ENCODE data around the gene RHCG.

The RHCG gene

DNA sequence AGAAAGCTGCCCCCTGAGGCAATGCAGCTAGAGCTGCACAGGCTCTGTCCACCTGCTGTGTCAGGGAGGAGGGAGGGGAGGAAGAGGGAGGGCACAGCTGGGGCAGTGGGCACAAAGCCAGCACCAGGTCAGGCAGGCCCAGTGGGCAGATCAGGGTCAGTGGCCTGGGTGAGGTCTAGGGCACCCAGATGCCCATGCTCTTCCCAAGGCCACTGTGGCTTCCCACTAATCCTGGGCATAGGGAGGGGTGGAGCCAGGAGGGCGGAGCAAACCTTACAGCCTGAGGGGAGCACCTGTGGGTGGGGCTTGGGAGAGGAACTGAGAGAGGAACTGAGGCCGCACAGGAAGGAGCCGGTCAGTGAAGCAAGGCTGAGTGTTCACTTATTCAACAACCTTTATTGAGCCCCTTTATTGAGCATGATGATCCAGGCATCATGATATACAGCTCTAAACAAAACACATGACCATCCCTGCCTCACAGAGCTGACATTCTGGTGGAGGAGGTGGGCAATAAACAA is 55.0 kb downstream of the RHCG start:
- H3K9me2 ChIP-seq (ENCODE audit: low read depth, low read length), result no peaks in the 10 kb centered on the region
- H3K27ac ChIP-seq (ENCODE audit: low read depth, low read length, poor library complexity, severe bottlenecking), result peak overlapping the region; percentile 50
- H3F3A ChIP-seq (ENCODE audit: insufficient read depth, low read length), result no peaks in the 10 kb centered on the region
- no peak for TF ChIP-seq EZH2 (IDR thresholded peaks at IDR 0.05; ENCODE audit: borderline replicate concordance, low read length)
- TF ChIP-seq, protein P1, sequence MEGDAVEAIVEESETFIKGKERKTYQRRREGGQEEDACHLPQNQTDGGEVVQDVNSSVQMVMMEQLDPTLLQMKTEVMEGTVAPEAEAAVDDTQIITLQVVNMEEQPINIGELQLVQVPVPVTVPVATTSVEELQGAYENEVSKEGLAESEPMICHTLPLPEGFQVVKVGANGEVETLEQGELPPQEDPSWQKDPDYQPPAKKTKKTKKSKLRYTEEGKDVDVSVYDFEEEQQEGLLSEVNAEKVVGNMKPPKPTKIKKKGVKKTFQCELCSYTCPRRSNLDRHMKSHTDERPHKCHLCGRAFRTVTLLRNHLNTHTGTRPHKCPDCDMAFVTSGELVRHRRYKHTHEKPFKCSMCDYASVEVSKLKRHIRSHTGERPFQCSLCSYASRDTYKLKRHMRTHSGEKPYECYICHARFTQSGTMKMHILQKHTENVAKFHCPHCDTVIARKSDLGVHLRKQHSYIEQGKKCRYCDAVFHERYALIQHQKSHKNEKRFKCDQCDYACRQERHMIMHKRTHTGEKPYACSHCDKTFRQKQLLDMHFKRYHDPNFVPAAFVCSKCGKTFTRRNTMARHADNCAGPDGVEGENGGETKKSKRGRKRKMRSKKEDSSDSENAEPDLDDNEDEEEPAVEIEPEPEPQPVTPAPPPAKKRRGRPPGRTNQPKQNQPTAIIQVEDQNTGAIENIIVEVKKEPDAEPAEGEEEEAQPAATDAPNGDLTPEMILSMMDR (IDR thresholded peaks at IDR 0.05; ENCODE audit: low read length), result no peak
- H3K27me3 ChIP-seq (ENCODE audit: insufficient read depth, low read length), result peaks cover 4% of the 10 kb centered on the region
- no peaks in the 10 kb centered on the region for H3K36me3 ChIP-seq (ENCODE audit: insufficient read depth, low read length)
- no peaks in the 10 kb centered on the region for H3K9me3 ChIP-seq (ENCODE audit: low read length)
- no peak overlapping the region for H2AFZ ChIP-seq (ENCODE audit: low read length)
- H3K4me3 ChIP-seq (ENCODE audit: low read depth, low read length, poor library complexity, severe bottlenecking), result peak overlapping the region; percentile 26
- peak overlapping the region; percentile 4; the same call in 1 of the 2 replicates for H3K9ac ChIP-seq (ENCODE audit: low read length)
- H3K4me2 ChIP-seq (ENCODE audit: low read length), result peak overlapping the region; percentile 48
- no peaks in the 10 kb centered on the region for H4K20me1 ChIP-seq (ENCODE audit: insufficient read depth, low read length)
- no peaks in the 10 kb centered on the region for H3K79me2 ChIP-seq (ENCODE audit: insufficient read depth, low read length)
- H3K4me1 ChIP-seq (ENCODE audit: insufficient read depth, low read length, severe bottlenecking), result peaks cover 17% of the 10 kb centered on the region

DNA sequence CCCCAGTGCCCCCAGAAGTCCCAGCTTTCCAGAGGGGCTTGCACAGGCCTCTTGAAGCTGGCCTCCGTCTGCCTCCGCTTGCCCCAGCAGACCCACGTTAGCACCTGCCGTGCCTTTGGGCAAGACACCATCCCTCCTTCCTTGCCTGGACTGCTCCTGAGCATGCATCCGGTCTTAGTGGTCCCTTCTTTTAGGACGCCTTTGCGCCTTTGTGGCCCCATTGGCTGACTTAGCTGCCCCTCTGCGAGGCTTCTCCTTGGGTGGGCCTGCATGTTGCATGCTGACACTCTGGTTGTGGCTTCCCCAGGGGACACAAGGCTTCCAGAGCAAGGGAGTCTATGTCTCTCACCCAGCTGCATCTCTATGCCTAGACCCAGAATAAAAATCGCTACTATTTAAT is 56.6 kb downstream of the RHCG start:
- H3F3A ChIP-seq (ENCODE audit: insufficient read depth, low read length), result no peaks in the 10 kb centered on the region
- H3K36me3 ChIP-seq (ENCODE audit: insufficient read depth, low read length), result no peaks in the 10 kb centered on the region
- H3K9ac ChIP-seq (ENCODE audit: low read length), result no peak overlapping the region
- H3K9me3 ChIP-seq (ENCODE audit: low read length), result no peaks in the 10 kb centered on the region
- no peak overlapping the region for H3K4me3 ChIP-seq (ENCODE audit: low read depth, low read length, poor library complexity, severe bottlenecking)
- peaks cover 17% of the 10 kb centered on the region for H3K4me1 ChIP-seq (ENCODE audit: insufficient read depth, low read length, severe bottlenecking)
- no peak overlapping the region for H3K4me2 ChIP-seq (ENCODE audit: low read length)
- no peaks in the 10 kb centered on the region for H3K9me2 ChIP-seq (ENCODE audit: low read depth, low read length)
- H3K27me3 ChIP-seq (ENCODE audit: insufficient read depth, low read length), result peaks cover 9% of the 10 kb centered on the region
- TF ChIP-seq, protein P1 (IDR thresholded peaks at IDR 0.05; ENCODE audit: low read length), result no peak
- no peak for TF ChIP-seq EZH2 (IDR thresholded peaks at IDR 0.05; ENCODE audit: borderline replicate concordance, low read length)
- H3K27ac ChIP-seq (ENCODE audit: low read depth, low read length, poor library complexity, severe bottlenecking), result no peak overlapping the region
- H3K79me2 ChIP-seq (ENCODE audit: insufficient read depth, low read length), result no peaks in the 10 kb centered on the region
- no peak overlapping the region for H2AFZ ChIP-seq (ENCODE audit: low read length)
- no peaks in the 10 kb centered on the region for H4K20me1 ChIP-seq (ENCODE audit: insufficient read depth, low read length)

DNA sequence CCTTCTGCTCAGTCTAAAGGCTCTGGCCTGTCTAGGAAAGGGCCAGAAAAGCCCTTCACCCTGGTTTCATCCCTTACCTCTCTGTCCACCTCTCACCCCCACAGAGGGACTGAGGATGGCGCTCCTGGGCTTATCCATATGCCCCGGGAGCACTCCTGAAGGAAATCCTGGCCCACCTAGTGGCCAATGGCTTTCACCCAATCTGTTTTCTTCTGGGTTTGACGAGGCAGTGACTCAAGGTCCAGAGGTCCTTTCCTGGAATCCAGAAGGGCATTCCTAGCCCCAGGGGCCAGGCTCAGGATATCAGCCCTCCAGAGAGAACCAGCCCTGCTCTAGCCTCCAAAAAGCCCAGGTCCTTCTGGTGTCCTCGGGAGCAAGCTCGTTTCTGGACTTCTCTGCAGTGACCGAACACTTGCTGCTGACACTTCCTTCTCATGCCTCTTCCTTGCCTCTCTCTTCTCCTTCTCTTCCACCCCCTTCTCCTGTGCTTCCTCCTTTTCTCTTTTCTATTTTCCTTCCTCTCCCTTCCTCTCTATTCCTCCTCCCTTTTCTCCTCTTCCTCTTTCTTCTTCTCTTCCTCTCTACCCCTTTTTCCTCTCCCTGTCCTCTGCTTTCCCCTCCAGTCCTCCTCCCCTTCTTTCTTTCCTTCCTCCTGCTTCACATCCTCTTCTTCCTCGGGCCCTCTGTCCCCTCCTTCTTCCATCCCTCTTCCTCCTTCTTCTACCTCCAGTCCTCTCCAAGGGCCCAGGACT is 59.6 kb downstream of the RHCG start:
- no peak overlapping the region for H3K27ac ChIP-seq (ENCODE audit: low read depth, low read length, poor library complexity, severe bottlenecking)
- no peak overlapping the region for H3K4me3 ChIP-seq (ENCODE audit: low read depth, low read length, poor library complexity, severe bottlenecking)
- TF ChIP-seq, protein P1 (IDR thresholded peaks at IDR 0.05; ENCODE audit: low read length), result no peak
- no peak for TF ChIP-seq EZH2 (IDR thresholded peaks at IDR 0.05; ENCODE audit: borderline replicate concordance, low read length)
- H3K4me2 ChIP-seq (ENCODE audit: low read length), result no peak overlapping the region
- H3K79me2 ChIP-seq (ENCODE audit: insufficient read depth, low read length), result no peaks in the 10 kb centered on the region
- no peaks in the 10 kb centered on the region for H3K9me3 ChIP-seq (ENCODE audit: low read length)
- no peaks in the 10 kb centered on the region for H3K9me2 ChIP-seq (ENCODE audit: low read depth, low read length)
- H3K4me1 ChIP-seq (ENCODE audit: insufficient read depth, low read length, severe bottlenecking), result peaks cover 8% of the 10 kb centered on the region
- peaks cover 9% of the 10 kb centered on the region for H3K27me3 ChIP-seq (ENCODE audit: insufficient read depth, low read length)
- H3K36me3 ChIP-seq (ENCODE audit: insufficient read depth, low read length), result no peaks in the 10 kb centered on the region
- H3K9ac ChIP-seq (ENCODE audit: low read length), result no peak overlapping the region
- no peaks in the 10 kb centered on the region for H3F3A ChIP-seq (ENCODE audit: insufficient read depth, low read length)
- H4K20me1 ChIP-seq (ENCODE audit: insufficient read depth, low read length), result no peaks in the 10 kb centered on the region
- H2AFZ ChIP-seq (ENCODE audit: low read length), result no peak overlapping the region

Measured in OCI-LY1 (cell line).